Stimulated activated CD8-positive, alpha-beta memory T cell treated with anti-CD3 and anti-CD28 coated beads, Interleukin-15, amount 100 ng/mL, for 4 hours (primary cell): ENCODE results near the gene NR3C2.
"Not testable (repeated sequence)": the region's sequence is repeated elsewhere in the genome, so short reads cannot be mapped to it uniquely, and the experiment has no call there.

Experiments used
- DNase-seq, 2 donors: peaks; one replicate each; pipeline ENCODE4 v3.0.0-alpha.2; 2020; ENCODE audit warnings: low read depth in 2 of 2

NR3C2 gene

GRCh38 chr4:148170408-148171365 lies 271.5 kb downstream of the NR3C2 start:
- no peak for DNase-seq

- no peak for DNase-seq
These were observed 276.1 kb downstream of the NR3C2 start for GRCh38 chr4:148166132-148166591.

DNA sequence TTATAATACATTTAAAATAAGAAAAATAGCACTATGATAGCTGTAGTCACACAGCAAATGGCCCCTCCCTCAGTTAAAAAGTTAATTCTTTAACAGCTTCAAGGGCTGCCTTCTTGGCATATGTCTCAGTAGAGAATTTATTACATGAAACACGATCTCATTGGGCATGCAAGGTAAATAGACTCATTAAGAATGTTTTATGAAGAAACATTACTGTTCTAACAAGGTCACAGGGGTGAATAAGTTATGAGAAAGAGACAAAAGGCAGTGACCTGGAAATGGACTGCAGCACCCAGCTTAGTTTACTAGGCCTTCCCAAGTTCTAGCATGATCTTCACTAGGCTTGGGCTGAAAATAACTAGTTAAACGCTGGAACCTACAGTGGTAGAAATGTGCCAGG lies 277.7 kb downstream of the NR3C2 start:
- DNase-seq, result no peak

GRCh38 chr4:148162991-148163390 lies 279.2 kb downstream of the NR3C2 start:
- DNase-seq, result no peak

GRCh38 chr4:148162519-148162918 lies 279.7 kb downstream of the NR3C2 start:
- DNase-seq, result no peak

DNA sequence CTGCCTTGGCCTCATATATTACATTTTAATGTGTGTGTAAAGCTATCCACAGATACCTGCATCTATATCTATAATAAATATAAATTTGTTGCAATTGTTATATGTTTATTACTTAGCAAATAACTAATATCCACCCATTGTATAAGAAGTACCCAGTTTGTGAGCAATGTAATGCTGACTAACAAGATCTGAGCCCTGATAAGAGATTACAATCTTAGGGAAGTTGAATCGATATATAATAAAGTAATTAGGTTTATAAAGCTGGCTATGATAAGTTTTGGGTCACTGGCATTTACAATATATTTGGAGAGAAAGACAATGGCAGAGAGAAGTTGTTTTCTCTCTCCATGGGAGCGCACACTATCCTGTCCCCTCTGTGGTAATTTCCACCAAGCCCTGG lies 280.6 kb downstream of the NR3C2 start:
- DNase-seq, result no peak

- DNase-seq, result no peak
These were observed 282.4 kb downstream of the NR3C2 start for GRCh38 chr4:148159793-148160192.

DNA sequence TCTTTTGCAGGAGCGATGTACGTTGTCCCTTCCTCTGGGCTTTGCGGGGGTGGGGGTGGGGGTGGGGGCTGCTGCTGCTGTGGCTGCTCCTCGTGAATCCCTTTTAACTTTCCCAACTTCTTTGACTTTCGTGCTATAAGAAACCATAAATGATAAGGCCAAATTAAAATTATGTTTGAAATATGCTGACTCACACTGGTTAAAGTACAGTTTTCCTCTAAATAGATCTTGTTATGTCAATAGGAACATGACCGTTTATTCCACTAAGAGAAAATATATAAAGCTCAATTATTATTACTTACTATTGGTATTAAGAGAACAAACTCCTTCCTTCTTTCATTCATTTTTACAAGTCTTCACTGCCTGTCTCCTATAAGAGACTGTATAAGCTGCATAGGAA lies 287.4 kb downstream of the NR3C2 start:
- no peak for DNase-seq

DNA sequence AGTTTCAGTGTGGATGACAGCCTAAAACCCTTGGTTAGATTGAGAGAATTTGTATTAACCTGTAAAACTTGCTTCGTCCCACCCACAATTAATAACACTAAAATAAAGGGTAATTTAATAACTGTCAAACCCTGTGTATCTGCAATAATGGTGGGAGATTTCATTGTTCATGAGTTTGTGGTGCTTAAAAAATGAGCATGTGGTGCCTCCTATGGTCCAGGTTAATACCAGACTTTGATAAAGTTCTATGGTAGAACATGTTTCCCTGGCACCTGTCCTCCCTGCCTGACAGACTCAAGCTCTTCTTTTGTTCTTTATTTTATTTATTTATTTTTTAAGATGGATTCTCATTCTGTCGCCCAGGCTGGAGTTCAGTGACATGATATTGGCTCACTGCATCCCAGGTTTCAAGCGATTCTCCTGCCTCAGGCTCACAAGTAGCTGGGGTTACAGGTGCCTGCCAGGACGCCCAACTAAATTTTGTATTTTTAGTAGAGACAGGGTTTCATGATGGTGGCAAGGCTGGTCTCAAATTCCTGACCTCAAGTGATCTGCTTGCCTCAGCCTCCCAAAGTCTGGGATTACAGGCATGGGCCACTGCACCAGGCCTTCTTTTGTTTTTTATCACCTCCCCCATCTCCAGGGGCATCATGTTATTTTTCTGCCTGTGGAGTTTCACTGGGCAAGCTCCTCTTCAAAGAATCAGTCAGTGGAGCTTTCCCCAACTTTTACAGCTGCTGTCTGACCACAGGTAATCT lies 289.2 kb downstream of the NR3C2 start:
- DNase-seq, result no peak

DNA sequence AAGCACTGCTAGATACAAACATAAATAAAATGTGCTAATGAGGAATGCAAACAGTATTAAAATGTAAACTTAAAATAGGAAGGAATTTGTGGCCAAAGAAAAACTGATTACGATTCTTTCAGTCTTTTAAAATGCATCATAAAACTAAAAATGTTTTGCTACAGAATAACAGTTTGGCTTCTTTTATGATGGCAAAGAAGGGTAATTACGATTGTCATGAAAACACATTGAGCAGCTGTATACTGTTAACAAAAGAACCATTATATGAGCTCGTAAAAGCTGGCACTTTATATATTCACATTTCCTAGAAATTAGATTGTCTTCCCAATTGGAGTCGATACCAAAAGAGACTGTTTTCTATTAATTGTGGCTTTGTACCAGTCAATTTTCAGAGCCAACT lies 290.4 kb downstream of the NR3C2 start:
- no peak for DNase-seq

DNA sequence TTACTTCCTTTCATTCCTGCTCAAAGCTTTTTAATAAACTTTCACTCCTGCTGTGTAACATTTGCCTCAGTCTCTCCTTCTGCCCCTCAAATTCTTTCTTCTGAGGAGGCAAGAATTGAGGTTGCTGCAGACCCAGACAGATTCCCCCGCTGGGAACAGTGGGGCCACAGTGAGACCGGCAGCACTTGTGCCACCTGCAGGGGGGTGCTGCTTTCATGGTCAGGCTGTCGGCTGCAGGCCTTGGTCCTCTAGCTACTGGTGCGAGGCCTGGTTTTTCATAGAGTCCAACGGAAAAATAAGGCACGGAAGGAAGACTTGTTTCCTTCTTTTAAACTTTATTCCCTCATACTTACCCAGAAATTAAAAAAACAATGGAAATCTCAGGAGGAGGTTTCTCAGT lies 296.7 kb downstream of the NR3C2 start:
- no peak for DNase-seq

- DNase-seq, result no peak
These were observed 299.0 kb downstream of the NR3C2 start for GRCh38 chr4:148143174-148143573.

DNA sequence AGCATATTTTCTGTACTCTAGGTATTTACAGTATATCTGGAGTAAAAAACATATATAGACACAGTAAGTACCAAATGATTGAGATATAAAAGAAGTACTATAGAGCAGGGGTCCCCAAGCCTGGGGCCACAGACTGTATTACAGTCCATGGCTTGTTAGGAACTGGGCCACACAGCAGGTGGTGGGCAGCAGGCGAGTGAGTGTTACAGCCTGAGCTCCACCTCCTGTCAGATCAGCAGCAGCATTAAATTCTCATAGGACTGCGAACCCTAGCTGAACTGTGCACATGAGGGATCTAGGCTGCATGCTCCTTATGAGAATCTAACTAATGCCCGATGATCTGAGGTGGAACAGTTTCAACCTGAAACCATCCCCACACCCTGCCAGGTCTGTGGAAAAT lies 300.7 kb downstream of the NR3C2 start:
- DNase-seq, result no peak

DNA sequence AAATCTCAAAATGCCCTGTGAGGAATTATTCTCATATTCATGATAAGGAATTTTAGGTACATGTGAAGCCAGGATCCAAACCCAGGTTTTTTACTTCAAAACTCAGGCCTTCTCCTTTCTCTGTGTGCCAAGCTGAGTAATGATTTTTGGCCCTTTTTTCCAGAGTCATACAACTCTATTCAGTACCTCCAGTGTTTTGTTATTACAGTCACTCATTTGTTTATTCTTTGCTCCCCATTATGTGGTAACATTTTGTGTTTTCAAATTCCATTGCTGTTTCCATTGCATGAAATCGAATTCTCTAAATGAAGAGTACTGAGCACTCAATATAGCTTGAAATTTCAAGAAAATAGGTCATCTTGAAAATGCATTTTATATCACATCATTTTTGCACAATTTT lies 315.4 kb downstream of the NR3C2 start:
- no peak for DNase-seq

- no peak for DNase-seq
These were observed 317.7 kb downstream of the NR3C2 start for GRCh38 chr4:148124512-148124911.

GRCh38 chr4:148123161-148123560 lies 319.1 kb downstream of the NR3C2 start:
- DNase-seq, result not testable (repeated sequence)

DNA sequence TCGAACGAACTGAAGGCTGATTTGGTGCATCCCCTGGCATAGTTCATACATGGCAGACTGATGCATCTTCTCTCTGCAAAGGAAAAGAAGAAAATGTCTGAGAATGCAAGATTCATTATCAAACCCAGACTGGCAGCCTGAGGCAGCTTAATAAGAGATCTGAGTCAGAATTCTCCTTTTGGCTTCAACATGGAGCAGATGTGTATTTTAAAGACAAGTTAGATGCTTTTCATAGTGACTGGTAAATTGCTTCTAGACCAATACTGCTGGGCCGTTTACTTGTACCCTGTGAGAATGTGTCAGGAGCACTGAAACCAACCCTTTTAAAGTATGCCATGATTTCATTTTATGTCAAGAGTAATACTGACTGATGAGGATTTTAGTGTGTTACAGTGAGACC lies 322.0 kb downstream of the NR3C2 start:
- DNase-seq, result no peak

- DNase-seq, result no peak
These were observed 323.6 kb downstream of the NR3C2 start for GRCh38 chr4:148118633-148119032.

DNA sequence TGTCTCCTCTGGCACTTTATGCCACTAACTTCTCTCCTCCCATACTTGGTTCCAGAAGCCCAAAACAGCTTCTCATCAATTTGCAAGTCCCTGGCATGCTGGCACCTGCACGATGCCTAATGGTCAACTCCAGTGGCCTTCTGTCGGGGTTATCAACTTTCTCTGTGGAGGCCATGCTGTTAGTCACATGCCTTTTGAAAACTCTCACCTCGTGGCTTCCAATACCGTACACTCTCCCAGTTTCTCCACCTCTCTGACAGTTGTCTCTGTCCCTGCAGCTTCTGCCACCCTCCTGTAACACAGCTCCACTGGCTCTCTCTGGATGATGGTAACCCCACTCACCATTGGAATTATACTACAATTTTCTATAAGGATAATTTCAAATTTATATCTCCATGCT lies 324.0 kb downstream of the NR3C2 start:
- no peak for DNase-seq

- no peak for DNase-seq
These were observed 325.2 kb downstream of the NR3C2 start for GRCh38 chr4:148116969-148117368.

DNA sequence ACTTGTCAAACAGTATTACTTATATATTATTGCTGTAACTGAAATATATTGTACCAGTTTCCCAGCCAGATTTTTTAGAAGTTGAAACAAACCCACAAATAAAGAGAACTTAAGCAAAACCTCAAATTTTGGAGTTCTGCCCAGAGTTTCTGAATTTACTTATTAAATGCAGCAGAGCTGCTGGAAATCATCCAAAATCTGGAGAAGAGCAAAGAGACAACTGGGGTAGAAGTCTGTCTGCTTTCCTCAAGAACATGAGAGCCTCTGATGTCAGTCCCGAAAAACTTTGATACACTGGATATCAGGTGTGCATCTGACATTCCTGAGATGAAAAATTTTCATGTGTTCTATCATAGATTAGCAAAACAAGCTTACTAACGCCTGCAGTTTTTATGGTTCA lies 325.9 kb downstream of the NR3C2 start:
- DNase-seq, result no peak

DNA sequence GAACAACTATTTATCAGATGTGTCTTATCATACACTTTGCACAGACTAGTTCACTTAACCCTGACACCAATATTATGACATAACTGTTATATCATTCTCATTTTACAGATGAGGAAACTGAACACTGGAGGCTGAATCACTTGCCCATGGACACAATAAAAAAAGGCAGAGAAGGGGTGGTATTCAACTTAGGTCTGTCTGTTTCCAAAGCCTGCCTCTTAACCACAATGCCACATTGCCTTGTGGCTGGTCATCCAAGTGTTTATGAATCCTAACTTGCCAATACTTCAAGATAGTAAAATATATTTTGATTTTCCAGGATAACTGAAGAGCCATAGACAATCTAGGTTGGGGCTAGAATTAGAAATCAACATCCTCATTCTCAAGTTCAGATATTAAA lies 327.8 kb downstream of the NR3C2 start:
- no peak for DNase-seq
